ENCODE data around the gene LSR. TPM values are rescaled to one million over a fixed set of nuclear protein-coding genes. Genes with fewer than 3 reads are reported as not detected.

The LSR gene
- total RNA-seq, 1 donor from 2014 or later, result 27.1 TPM

DNA sequence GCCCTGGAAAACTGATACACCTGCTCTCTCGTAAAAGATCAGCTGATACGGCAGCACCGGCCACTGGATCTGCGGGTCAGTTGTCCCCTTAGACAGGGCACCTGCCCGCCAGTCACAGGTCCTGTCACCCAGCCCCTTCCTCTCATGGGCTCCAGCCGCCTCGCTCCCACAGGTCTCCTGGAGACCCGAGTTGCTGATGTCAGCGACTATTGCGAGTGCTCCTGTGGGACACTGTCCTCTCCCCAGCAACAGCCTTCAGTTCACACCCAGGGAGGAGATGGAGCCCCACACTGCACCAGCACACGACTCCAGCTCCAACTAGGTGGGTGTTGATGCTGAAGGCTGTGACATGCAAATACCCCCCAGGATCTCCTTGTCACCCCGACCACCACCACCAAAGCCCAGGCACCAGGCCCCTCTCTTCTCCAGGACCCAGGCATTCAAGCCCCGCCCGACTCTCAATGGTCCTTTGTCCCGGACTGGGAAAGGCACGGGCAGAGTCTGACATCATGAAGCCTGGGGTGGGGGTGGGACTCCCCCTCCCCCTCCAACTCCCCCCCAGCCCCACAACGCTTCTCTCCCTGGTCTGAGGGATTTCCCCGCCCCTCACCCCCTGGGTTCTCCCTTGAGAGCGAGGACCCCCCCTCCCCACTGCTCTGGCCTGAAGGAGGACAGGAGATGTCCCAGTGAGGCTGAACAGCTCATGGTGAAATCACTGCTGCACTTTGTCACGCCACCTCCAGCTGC is 41.8 kb downstream of the LSR start:
- Histone ChIP-seq H3K27ac (no peak overlapping the region), H3K4me2 (no peak overlapping the region), H3K4me1 (peaks cover 8% of the 10 kb centered on the region), H3K9ac (no peak overlapping the region), H3K79me2 (ENCODE audit: low read depth) (no peaks in the 10 kb centered on the region), H4K20me1 (ENCODE audit: low read depth) (no peaks in the 10 kb centered on the region), H3K27me3 (no peaks in the 10 kb centered on the region), H3K9me3 (ENCODE audit: low read depth) (no peaks in the 10 kb centered on the region), H3K4me3 (no peak overlapping the region), H2AFZ (replicated peaks) (peak overlapping the region; percentile 34), H3K36me3 (no peaks in the 10 kb centered on the region), H3F3A (ENCODE audit: low read depth) (no peaks in the 10 kb centered on the region)
- TF ChIP-seq EZH2phosphoT487 (IDR thresholded peaks at IDR 0.05) (no peak), EZH2 (IDR thresholded peaks at IDR 0.05) (no peak)
- TF ChIP-seq, protein P1, sequence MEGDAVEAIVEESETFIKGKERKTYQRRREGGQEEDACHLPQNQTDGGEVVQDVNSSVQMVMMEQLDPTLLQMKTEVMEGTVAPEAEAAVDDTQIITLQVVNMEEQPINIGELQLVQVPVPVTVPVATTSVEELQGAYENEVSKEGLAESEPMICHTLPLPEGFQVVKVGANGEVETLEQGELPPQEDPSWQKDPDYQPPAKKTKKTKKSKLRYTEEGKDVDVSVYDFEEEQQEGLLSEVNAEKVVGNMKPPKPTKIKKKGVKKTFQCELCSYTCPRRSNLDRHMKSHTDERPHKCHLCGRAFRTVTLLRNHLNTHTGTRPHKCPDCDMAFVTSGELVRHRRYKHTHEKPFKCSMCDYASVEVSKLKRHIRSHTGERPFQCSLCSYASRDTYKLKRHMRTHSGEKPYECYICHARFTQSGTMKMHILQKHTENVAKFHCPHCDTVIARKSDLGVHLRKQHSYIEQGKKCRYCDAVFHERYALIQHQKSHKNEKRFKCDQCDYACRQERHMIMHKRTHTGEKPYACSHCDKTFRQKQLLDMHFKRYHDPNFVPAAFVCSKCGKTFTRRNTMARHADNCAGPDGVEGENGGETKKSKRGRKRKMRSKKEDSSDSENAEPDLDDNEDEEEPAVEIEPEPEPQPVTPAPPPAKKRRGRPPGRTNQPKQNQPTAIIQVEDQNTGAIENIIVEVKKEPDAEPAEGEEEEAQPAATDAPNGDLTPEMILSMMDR (IDR thresholded peaks at IDR 0.05), result no peak
- H3K27ac Mint-ChIP-seq, result peak overlapping the region; percentile 25
- H3K9me3 Mint-ChIP-seq, result no peaks in the 10 kb centered on the region
- peaks cover 12% of the 10 kb centered on the region for H3K27me3 Mint-ChIP-seq (ENCODE audit: insufficient read depth, low read depth)
- no peak for DNase-seq (ENCODE audit: low spot score)
- peaks cover 3% of the 10 kb centered on the region for H3K4me1 Mint-ChIP-seq
- no peaks in the 10 kb centered on the region for H3K36me3 Mint-ChIP-seq
- peak overlapping the region; percentile 8 for H3K4me3 Mint-ChIP-seq

DNA sequence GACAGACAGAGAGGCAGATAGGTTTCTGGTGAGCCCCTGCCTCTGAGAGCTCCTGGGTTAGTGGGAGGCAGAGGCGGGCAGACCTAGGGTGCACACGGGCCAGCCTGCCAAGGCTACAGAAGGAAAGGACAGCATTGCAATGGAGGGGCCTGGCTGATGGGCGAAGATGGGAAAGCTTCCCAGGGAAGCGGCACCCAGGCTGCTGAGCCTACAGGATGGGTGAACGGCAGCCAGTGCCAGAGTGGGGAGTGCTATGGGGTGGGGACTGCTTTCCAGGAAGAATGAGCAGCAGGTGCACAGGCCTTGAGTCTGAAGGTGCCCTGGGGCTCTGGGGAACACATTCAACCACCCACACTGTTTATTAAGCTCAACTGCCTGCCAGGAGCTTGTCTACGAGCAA is 42.5 kb downstream of the LSR start:
- H3K27ac ChIP-seq, result no peak overlapping the region
- no peaks in the 10 kb centered on the region for H3K36me3 Mint-ChIP-seq
- no peaks in the 10 kb centered on the region for H4K20me1 ChIP-seq (ENCODE audit: low read depth)
- no peak overlapping the region for H3K9ac ChIP-seq
- no peaks in the 10 kb centered on the region for H3K36me3 ChIP-seq
- peaks cover 3% of the 10 kb centered on the region for H3K4me1 Mint-ChIP-seq
- H3K27me3 ChIP-seq, result no peaks in the 10 kb centered on the region
- no peak for TF ChIP-seq EZH2phosphoT487 (IDR thresholded peaks at IDR 0.05)
- TF ChIP-seq EZH2 (IDR thresholded peaks at IDR 0.05), result no peak
- TF ChIP-seq, protein P1 (IDR thresholded peaks at IDR 0.05), result no peak
- no peaks in the 10 kb centered on the region for H3K9me3 ChIP-seq (ENCODE audit: low read depth)
- peaks cover 8% of the 10 kb centered on the region for H3K4me1 ChIP-seq
- H3K9me3 Mint-ChIP-seq, result no peaks in the 10 kb centered on the region
- no peak overlapping the region for H3K4me2 ChIP-seq
- DNase-seq (ENCODE audit: low spot score), result no peak
- H3K27me3 Mint-ChIP-seq (ENCODE audit: insufficient read depth, low read depth), result peaks cover 12% of the 10 kb centered on the region
- H3K27ac Mint-ChIP-seq, result peak overlapping the region; percentile 25
- no peaks in the 10 kb centered on the region for H3K79me2 ChIP-seq (ENCODE audit: low read depth)
- peaks cover 6% of the 10 kb centered on the region for H3F3A ChIP-seq (ENCODE audit: low read depth)
- no peak overlapping the region for H2AFZ ChIP-seq (replicated peaks)
- H3K4me3 ChIP-seq, result no peak overlapping the region
- H3K4me3 Mint-ChIP-seq, result no peak overlapping the region

DNA sequence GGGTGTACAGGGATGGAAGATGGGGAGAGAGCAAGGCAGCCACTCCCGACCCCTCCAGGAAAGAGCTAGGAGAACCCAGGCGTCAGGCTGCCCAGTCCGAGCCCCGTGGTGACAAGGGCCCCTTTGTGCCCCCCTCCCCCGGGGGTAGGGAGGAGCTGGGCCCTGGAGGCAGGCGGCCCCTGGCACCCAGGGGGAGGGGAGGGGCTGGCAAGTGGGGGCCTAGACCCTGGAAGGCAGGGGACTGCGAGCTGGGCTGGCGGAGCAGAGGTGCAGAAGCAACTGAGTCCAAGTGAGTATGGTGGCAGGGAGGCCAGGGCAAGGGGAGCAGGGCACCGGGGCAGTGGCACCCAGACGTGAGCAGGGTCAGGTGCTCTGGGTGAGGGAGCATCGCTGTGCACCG is 43.1 kb downstream of the LSR start, which contains the start of gene MAG:
MAG (plus strand) TSS at position 246 of the 400 bp plus-strand sequence. CDS start 3,248 bp downstream, outside the sequence.
- Histone ChIP-seq H2AFZ (replicated peaks) (no peak within 1 kb of the TSS), H3K79me2 (ENCODE audit: low read depth) (no peaks in the 10 kb centered on the region), H3K4me3 (no peak within 1 kb of the TSS), H3K27ac (no peak within 1 kb of the TSS), H3K4me1 (peaks cover 8% of the 10 kb centered on the region), H4K20me1 (ENCODE audit: low read depth) (no peaks in the 10 kb centered on the region), H3K27me3 (no peaks in the 10 kb centered on the region), H3K4me2 (no peak within 1 kb of the TSS), H3K9ac (no peak within 1 kb of the TSS), H3K36me3 (no peaks in the 10 kb centered on the region), H3F3A (ENCODE audit: low read depth) (peaks cover 7% of the 10 kb centered on the region), H3K9me3 (ENCODE audit: low read depth) (no peaks in the 10 kb centered on the region)
- peaks cover 3% of the 10 kb centered on the region for H3K4me1 Mint-ChIP-seq
- no peaks in the 10 kb centered on the region for H3K9me3 Mint-ChIP-seq
- peak within 1 kb of the TSS; percentile 25 for H3K27ac Mint-ChIP-seq
- peak within 1 kb of the TSS; percentile 35 for H3K4me3 Mint-ChIP-seq
- H3K36me3 Mint-ChIP-seq, result no peaks in the 10 kb centered on the region
- peaks cover 12% of the 10 kb centered on the region for H3K27me3 Mint-ChIP-seq (ENCODE audit: insufficient read depth, low read depth)
- TF ChIP-seq, protein P1 (IDR thresholded peaks at IDR 0.05), result no peak
- TF ChIP-seq EZH2phosphoT487 (IDR thresholded peaks at IDR 0.05) (no peak), EZH2 (IDR thresholded peaks at IDR 0.05) (no peak)
- DNase-seq (ENCODE audit: low spot score), result no peak

Data from neural progenitor cell (in vitro differentiated cells).